Heart right ventricle (tissue), 16 donors: ENCODE measurements around the gene FBXW12. TPM values are rescaled to one million over a fixed set of nuclear protein-coding genes. Genes with fewer than 3 reads are reported as not detected.
A peak's percentile ranks its signal among the peaks of the same experiment; 100 is the strongest.

Experiments used
- ATAC-seq, 8 donors: fragments of 200-7000 bp; cut with Tn5 transposase; one replicate each; pipeline ENCODE4 v1.9.1; 2020; ENCODE audit warnings: mild to moderate bottlenecking in 8 of 8, moderate library complexity in 8 of 8, moderate number of reproducible peaks in 1 of 8
- DNase-seq, 2 donors: peaks; one replicate each; pipeline ENCODE4 v3.0.0-alpha.2; 2020
- H3K27ac ChIP-seq, 10 donors: fragments of 200-600 bp; sonication (generic) in 2 of 10; one replicate each; pipeline versions ENCODE4 v1.5.0 to v1.8.0; 2020 to 2022; ENCODE audit warnings: mild to moderate bottlenecking in 3 of 10
- H3K27me3 ChIP-seq, 7 donors: fragments of 200-600 bp; one replicate each; pipeline ENCODE4 v1.8.0; 2021 to 2022; ENCODE audit warnings: mild to moderate bottlenecking in 2 of 7
- H3K36me3 ChIP-seq, 9 donors: fragments of 200-600 bp; sonication (generic) in 1 of 9; one replicate each; pipeline versions ENCODE4 v1.5.0 to v1.8.0; 2020 to 2022; ENCODE audit warnings: mild to moderate bottlenecking in 2 of 9
- H3K4me1 ChIP-seq, 9 donors: fragments of 200-600 bp; sonication (generic) in 1 of 9; one replicate each; pipeline versions ENCODE4 v1.5.0 to v1.8.0; 2020 to 2022; ENCODE audit warnings: mild to moderate bottlenecking in 4 of 9
- H3K4me3 ChIP-seq, 10 donors: fragments of 200-600 bp; sonication (generic) in 2 of 10; one replicate each; pipeline versions ENCODE4 v1.5.0 to v1.8.0; 2020 to 2022; ENCODE audit warnings: mild to moderate bottlenecking in 7 of 10, moderate library complexity in 2 of 10
- H3K9me3 ChIP-seq, 11 donors: fragments of 200-600 bp in 10 of 11; sonication (generic) in 2 of 11; one replicate each; pipeline versions ENCODE4 v1.5.0 to v1.8.0; 2013 to 2022; ENCODE audit warnings: mild to moderate bottlenecking in 2 of 11, control low read depth in 1 of 11, moderate library complexity in 1 of 11
- WGBS, 2 donors: extraction: QIAGEN DNeasy Blood & Tissue Kit; methylation state at CpG; one replicate each; pipeline ENCODE4 v1.1.7; 2013; ENCODE audit warnings: inconsistent platforms in 1 of 2; 5-methylcytosine and 5-hydroxymethylcytosine counted together
- intact Hi-C, 10 donors: fragments of 100-400 bp; cut with DNase I; formaldehyde crosslinking; loops; one replicate each; pipeline versions ENCODE4 v1.11.1 to v1.14.2; 2022
- polyA plus RNA-seq, 2 donors: library from polyadenylated mRNA; stranded (reverse); fragments of 200-250 nt; gene quantifications; one replicate each; pipeline ENCODE4 v1.2.3, GENCODE V29; 2013
- total RNA-seq, 10 donors: library from RNA; stranded (reverse); fragmentation: NEBNext Ultra II Directional in 3 of 10; extraction: Animal tissue kit (Norgen Biotek cat#: 25700) in 3 of 10; gene quantifications; one replicate each; pipeline versions ENCODE4 v1.2.1 to v1.2.4, GENCODE V29; 2021 to 2023
- TF ChIP-seq, protein P1 (sequence below), 9 donors: fragments of 200-600 bp; sonication (generic) in 2 of 9; IDR thresholded peaks; one replicate each; pipeline versions ENCODE4 v1.5.0 to v1.8.0; 2021 to 2022; ENCODE audit warnings: antibody characterized with exemption in 9 of 9, mild to moderate bottlenecking in 5 of 9, moderate library complexity in 1 of 9
- donor health status: Arrhythmogenic right ventricular cardiomyopathy.
- donor health status: ischemic (EF 13 %, LVEDD 7.1; RV severe dilation, severe dysfunction).
- donor health status: healthy with polysubstance abuse.
- donor health status: DM: no; HTN: yes; CAD: no.
- donor health status: DM: no; HTN: no; CAD: no.
- donor health status: ischemic (EF 25% LVEDD 6.9; RV normal size, moderate dysfunction).
- donor health status: ischemic (EF 25% LVEDD 5.7; RV mildly dilated, moderate dysfunction).
- donor health status: healthy.
- donor health status: DM: yes; HTN: yes; CAD: no.
- donor health status: Ischemic cardiomyopathy.
- donor health status: ischemic (EF 35%, LVEDD 5.7; RV mildly dilated, moderate dysfunction).
- donor health status: nonischemic (EF 11% LVEDD 7.7; RV severe dilation, severe dysfunction).
- donor health status: DM: yes; HTN: yes; CAD: no.
- donor health status: PGD.
- donor health status: ischemic (EF 29% LVEDD 5.4; RV normal size, mild dysfunction).
- donor health status: nonischemic (EF 23%, LVEDD 6.1; RV moderate dilation, normal function).

Gene FBXW12
- total and polyA plus RNA-seq, 12 donors = 0.28 to 0.29 TPM; not detected in 10

DNA sequence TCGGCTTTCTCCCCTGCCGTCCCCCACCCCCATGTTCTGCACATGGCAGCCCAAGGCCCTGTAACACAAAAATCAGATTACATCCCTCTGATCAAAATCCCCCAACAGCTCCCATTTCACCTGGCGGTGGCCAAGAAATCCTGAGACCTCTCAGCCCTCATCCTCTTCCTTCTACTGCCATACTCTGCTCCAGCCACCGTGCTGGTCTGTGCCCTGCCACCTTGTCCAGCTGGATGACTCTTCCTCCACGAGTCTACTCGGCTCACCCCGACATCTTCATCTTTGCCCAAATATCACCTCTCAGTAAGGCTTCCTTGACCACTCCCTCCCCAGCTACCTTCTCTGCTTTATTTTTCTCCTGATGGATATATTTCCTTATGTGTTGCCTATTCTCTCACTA lies 64.8 kb downstream of the FBXW12 start:
- intact Hi-C loops = loop anchor here in 9 of 10 donors (1.0 to 10.0 kb wide), 11 partner anchors 35 to 242 kb away; no protein-coding TSS in a partner anchor
- Histone ChIP-seq H3K4me1 (peaks cover 0 to 35% (median 24%) of the 10 kb centered on the region in 9 donors), H3K27ac (no peak overlapping the region), H3K36me3 (peaks cover 0 to 34% (median 10%) of the 10 kb centered on the region in 9 donors), H3K27me3 (no peaks in the 10 kb centered on the region), H3K4me3 (no peak overlapping the region), H3K9me3 (no peaks in the 10 kb centered on the region)
- TF ChIP-seq, protein P1, sequence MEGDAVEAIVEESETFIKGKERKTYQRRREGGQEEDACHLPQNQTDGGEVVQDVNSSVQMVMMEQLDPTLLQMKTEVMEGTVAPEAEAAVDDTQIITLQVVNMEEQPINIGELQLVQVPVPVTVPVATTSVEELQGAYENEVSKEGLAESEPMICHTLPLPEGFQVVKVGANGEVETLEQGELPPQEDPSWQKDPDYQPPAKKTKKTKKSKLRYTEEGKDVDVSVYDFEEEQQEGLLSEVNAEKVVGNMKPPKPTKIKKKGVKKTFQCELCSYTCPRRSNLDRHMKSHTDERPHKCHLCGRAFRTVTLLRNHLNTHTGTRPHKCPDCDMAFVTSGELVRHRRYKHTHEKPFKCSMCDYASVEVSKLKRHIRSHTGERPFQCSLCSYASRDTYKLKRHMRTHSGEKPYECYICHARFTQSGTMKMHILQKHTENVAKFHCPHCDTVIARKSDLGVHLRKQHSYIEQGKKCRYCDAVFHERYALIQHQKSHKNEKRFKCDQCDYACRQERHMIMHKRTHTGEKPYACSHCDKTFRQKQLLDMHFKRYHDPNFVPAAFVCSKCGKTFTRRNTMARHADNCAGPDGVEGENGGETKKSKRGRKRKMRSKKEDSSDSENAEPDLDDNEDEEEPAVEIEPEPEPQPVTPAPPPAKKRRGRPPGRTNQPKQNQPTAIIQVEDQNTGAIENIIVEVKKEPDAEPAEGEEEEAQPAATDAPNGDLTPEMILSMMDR (IDR thresholded peaks at IDR 0.05) = no peak
- WGBS, 2 donors = 81 to 86% methylated on average over 7 of the region's 7 CpGs
- no peak for DNase-seq
- ATAC-seq = no peak

- WGBS, 2 donors = 87 to 90% methylated on average over 4 of the region's 4 CpGs
- TF ChIP-seq, protein P1 (IDR thresholded peaks at IDR 0.05) = no peak
- DNase-seq (no peak), ATAC-seq (no peak)
- intact Hi-C loops = loop anchor here in 7 of 10 donors (2.0 to 10.0 kb wide), 8 partner anchors 36 to 243 kb away; no protein-coding TSS in a partner anchor
- Histone ChIP-seq H3K36me3 (peaks cover 0 to 36% (median 4%) of the 10 kb centered on the region in 9 donors), H3K4me3 (no peak overlapping the region), H3K4me1 (peaks cover 0 to 41% (median 27%) of the 10 kb centered on the region in 9 donors), H3K9me3 (no peaks in the 10 kb centered on the region), H3K27ac (no peak overlapping the region), H3K27me3 (no peaks in the 10 kb centered on the region)
Measured at GRCh38 chr3:48437812-48438211, 65.8 kb downstream of the FBXW12 start.

GRCh38 chr3:48439820-48440589 lies 68.0 kb downstream of the FBXW12 start, which contains the start of the genes CCDC51 and TMA7:
TSS of gene CCDC51 (minus strand) at chr3:48440119. CDS start at chr3:48435128, 4,991 bp downstream.
TSS of gene TMA7 (plus strand) at chr3:48440257. CDS start at chr3:48440297, 40 bp downstream.
- Histone ChIP-seq H3K4me1 (peaks cover 0 to 36% (median 27%) of the 10 kb centered on the region in 9 donors), H3K9me3 (no peaks in the 10 kb centered on the region), H3K27me3 (no peaks in the 10 kb centered on the region), H3K27ac (peak within 1 kb of the TSS; percentile 68 to 98 (median 96)), H3K36me3 (peaks cover 0 to 39% (median 5%) of the 10 kb centered on the region in 9 donors), H3K4me3 (peak within 1 kb of the TSS; percentile 71 to 99 (median 88))
- TF ChIP-seq, protein P1 (IDR thresholded peaks at IDR 0.05) = no peak
- DNase-seq = peak; percentile 98
- ATAC-seq = peak; percentile 97 to 99 (median 99)
- WGBS, 2 donors = 0 to 1% methylated on average over 54 of the region's 54 CpGs
- intact Hi-C loops = loop anchor here in 5 of 10 donors (5.0 to 10.0 kb wide), 4 partner anchors 38 to 245 kb away; no protein-coding TSS in a partner anchor

- peaks cover 0 to 40% (median 29%) of the 10 kb centered on the region in 9 donors for H3K4me1 ChIP-seq
- intact Hi-C loops = no loop called here
- DNase-seq = no peak
- peak overlapping the region; percentile 71 to 99 (median 88) for H3K4me3 ChIP-seq
- H3K36me3 ChIP-seq = peaks cover 0 to 40% (median 5%) of the 10 kb centered on the region in 9 donors
- WGBS, 2 donors = 1% methylated on average over 21 of the region's 21 CpGs
- H3K9me3 ChIP-seq = no peaks in the 10 kb centered on the region
- H3K27ac ChIP-seq = peak overlapping the region; percentile 68 to 98 (median 96)
- H3K27me3 ChIP-seq = no peaks in the 10 kb centered on the region
- peak in 6 of 8 donors; percentile 1 to 12 (median 8) for ATAC-seq
- TF ChIP-seq, protein P1 (IDR thresholded peaks at IDR 0.05) = no peak
Measured at GRCh38 chr3:48440590-48440958, 68.6 kb downstream of the FBXW12 start.
